K562 (cell line): ENCODE data around the gene PAIP2. TPM values are rescaled to one million over a fixed set of nuclear protein-coding genes. Genes with fewer than 3 reads are reported as not detected.

Source experiments
- AFF4 ChIP-seq: sonication (generic); formaldehyde crosslinking; IDR thresholded peaks from 2 replicates; pipeline ENCODE4 v1.8.0; 2023; ENCODE audit warnings: mild to moderate bottlenecking, missing genetic modification reagents
- BRF1 ChIP-seq: IDR thresholded peaks from 3 replicates; pipeline ENCODE4 v1.6.1; 2011; ENCODE audit warnings: borderline replicate concordance, mild to moderate bottlenecking; ENCODE audit not compliant: insufficient read length; ENCODE audit errors: extremely low read depth
- C11orf30 ChIP-seq: fragments of 450-650 bp; IDR thresholded peaks from 2 replicates; pipeline ENCODE4 v1.6.1; 2016; ENCODE audit warnings: low read depth, mild to moderate bottlenecking
- CBX1 ChIP-seq: sonication (generic); IDR thresholded peaks from 2 replicates; pipeline ENCODE4 v1.6.1; 2016; ENCODE audit warnings: antibody characterized with exemption, low read depth, mild to moderate bottlenecking
- CC2D1A ChIP-seq: fragments of 450-650 bp; IDR thresholded peaks from 2 replicates; pipeline ENCODE4 v1.6.1; 2017; ENCODE audit warnings: mild to moderate bottlenecking
- CSDE1 ChIP-seq, 2 experiments: fragments of 450-650 bp; IDR thresholded peaks; 2 replicates each; pipeline ENCODE4 v1.6.1; 2016; ENCODE audit warnings: mild to moderate bottlenecking in 1 of 2
- CTBP1 ChIP-seq: fragments of 450-650 bp; IDR thresholded peaks from 2 replicates; pipeline ENCODE4 v1.6.1; 2016; ENCODE audit warnings: borderline replicate concordance
- ERF ChIP-seq: fragments of 450-650 bp; formaldehyde crosslinking; IDR thresholded peaks from 2 replicates; pipeline ENCODE4 v1.4.0; 2020; ENCODE audit warnings: mild to moderate bottlenecking, mixed read lengths
- HDGF ChIP-seq: fragments of 450-650 bp; IDR thresholded peaks from 2 replicates; pipeline ENCODE4 v1.6.1; 2016
- MAZ ChIP-seq, 2 experiments: fragments of 450-650 bp in 1 of 2; sonication (generic) in 1 of 2; formaldehyde crosslinking; IDR thresholded peaks in 1 of 2; conservative IDR thresholded peaks in 1 of 2; 2 replicates each; pipeline versions ENCODE4 v1.4.0 to v1.5.0; 2020; ENCODE audit warnings: mild to moderate bottlenecking in 1 of 2, missing genetic modification reagents in 1 of 2
- NCOA2 ChIP-seq, 2 experiments: fragments of 450-650 bp; IDR thresholded peaks; 2 replicates each; pipeline ENCODE4 v1.6.1; 2018; ENCODE audit warnings: mild to moderate bottlenecking in 2 of 2, moderate library complexity in 1 of 2; ENCODE audit not compliant: partially characterized antibody in 2 of 2
- NELFE ChIP-seq: IDR thresholded peaks from 2 replicates; pipeline ENCODE4 v1.6.1; 2011; ENCODE audit warnings: mild to moderate bottlenecking; ENCODE audit not compliant: insufficient read depth, insufficient read length
- PKNOX1 ChIP-seq: fragments of 450-650 bp; IDR thresholded peaks from 2 replicates; pipeline ENCODE4 v1.6.1; 2016
- POLR2A ChIP-seq: fragments of 450-650 bp; conservative IDR thresholded peaks from 2 replicates; pipeline ENCODE4 v1.6.1; 2016
- POLR2AphosphoS5 ChIP-seq: IDR thresholded peaks from 2 replicates; pipeline ENCODE4 v1.6.1; 2011; ENCODE audit warnings: mild to moderate bottlenecking, low read depth, low read length, moderate library complexity; ENCODE audit not compliant: control insufficient read depth, insufficient read depth
- SP2 ChIP-seq: IDR thresholded peaks from 2 replicates; pipeline ENCODE4 v1.6.1; 2011; ENCODE audit warnings: mild to moderate bottlenecking, low read depth, low read length, moderate library complexity; ENCODE audit not compliant: poor library complexity, severe bottlenecking; ENCODE audit errors: extremely low read depth
- SREBF1 ChIP-seq: fragments of 150-350 bp; IDR thresholded peaks from 2 replicates; pipeline ENCODE4 v1.6.1; 2014; ENCODE audit warnings: antibody characterized with exemption, low read depth, low read length, borderline replicate concordance
- TAF15 ChIP-seq: fragments of 200-400 bp; formaldehyde crosslinking; IDR thresholded peaks from 2 replicates; pipeline ENCODE4 v1.6.1; 2017; ENCODE audit warnings: mild to moderate bottlenecking, low read depth, low read length, moderate library complexity
- TRIM25 ChIP-seq: fragments of 450-650 bp; IDR thresholded peaks from 2 replicates; pipeline ENCODE4 v1.7.0; 2016; ENCODE audit warnings: borderline replicate concordance
- ZBTB5 ChIP-seq: fragments of 450-650 bp; IDR thresholded peaks from 2 replicates; pipeline ENCODE4 v1.6.1; 2017; ENCODE audit warnings: antibody characterized with exemption
- polyA plus RNA-seq, 8 experiments: library from polyadenylated mRNA; depleted of rRNA in 4 of 8; stranded (reverse) in 5 of 8; unstranded in 3 of 8; fragments of >200 nt; fragmentation: Nextera tagmentation in 2 of 8; fragmentation: Illumina TruSeq in 1 of 8; extraction: Ambion mirVana in 2 of 8; extraction: Trizol in 1 of 8; gene quantifications; 2 replicates each; pipeline versions ENCODE4 v1.2.1 to v1.2.3, GENCODE V29; 2011 to 2014; ENCODE audit warnings: inconsistent platforms in 1 of 8, missing spikeins in 1 of 8
- total RNA-seq, 7 experiments: library from RNA; depleted of rRNA in 6 of 7; stranded (reverse); fragments of >200 nt in 6 of 7; fragmentation: Illumina TruSeq in 2 of 7; extraction: Trizol in 2 of 7; gene quantifications; 2 replicates each; pipeline versions ENCODE4 v1.2.1 to v1.2.3, GENCODE V29; 2011 to 2021; ENCODE audit warnings: low replicate concordance in 1 of 7

The PAIP2 gene
- total and polyA plus RNA-seq, 9 of the 15 experiments (the other 6 are each of a cell fraction or from before 2014, with no cell fraction given): 78.3 to 187 (median 128) TPM

- TF ChIP-seq SREBF1: no peak
- no peak for TF ChIP-seq SP2
- TF ChIP-seq PKNOX1: peak; percentile 80
- no peak; the same call in 1 of the 2 replicates for TF ChIP-seq TRIM25
- TF ChIP-seq CC2D1A: no peak; the same call in 1 of the 2 replicates
- TF ChIP-seq BRF1: no peak
- TF ChIP-seq ZBTB5: no peak; the same call in 1 of the 2 replicates
- no peak for TF ChIP-seq CSDE1 (IDR thresholded peaks at IDR 0.05)
- peak; percentile 93 for TF ChIP-seq POLR2AphosphoS5
- TF ChIP-seq AFF4 (CRISPR knock-in tag): no peak
- peak; percentile 87 for TF ChIP-seq CBX1
- no peak for TF ChIP-seq HDGF
- TF ChIP-seq CTBP1: peak; percentile 69; the same call in 1 of the 2 replicates
- TF ChIP-seq TAF15: no peak
- TF ChIP-seq MAZ (CRISPR knock-in tag; conservative IDR thresholded peaks at IDR 0.05 in 1 of 2, IDR thresholded peaks at IDR 0.05 in 1 of 2): peak; percentile 63 to 81
- TF ChIP-seq NCOA2 (IDR thresholded peaks at IDR 0.05; ENCODE audit: partially characterized antibody in 2 of 2): no peak
- peak; percentile 97 for TF ChIP-seq POLR2A
- TF ChIP-seq NELFE: no peak
- peak; percentile 67; the same call in 1 of the 2 replicates for TF ChIP-seq ERF
- peak; percentile 42; the same call in 1 of the 2 replicates for TF ChIP-seq C11orf30
These were observed at the start of gene PAIP2 (continued) for GRCh38 chr5:139341689-139342422.
